Pancreas (tissue), 10 donors: Measurements from ENCODE around the gene CD248. TPM values are rescaled to one million over a fixed set of nuclear protein-coding genes. Genes with fewer than 3 reads are reported as not detected.
A peak's percentile ranks its signal among the peaks of the same experiment; 100 is the strongest.

ENCODE experiments used
- ATAC-seq, 4 donors: fragments of 200-7000 bp; cut with Tn5 transposase; one replicate each; pipeline versions ENCODE4 v1.8.0 to v1.9.1; 2020; ENCODE audit warnings: mild to moderate bottlenecking in 4 of 4, moderate library complexity in 4 of 4
- DNase-seq, 6 donors: peaks; one replicate each; pipeline ENCODE4 v3.0.0-alpha.2; 2020
- FAIRE-seq: peaks from 2 replicates; lab custom pipeline; 2012; peaks lifted over from hg19 to GRCh38; lab: Jason Lieb, UNC
- H3K27ac ChIP-seq, 4 donors: fragments of 200-600 bp; sonication (generic); 1 replicate in 3 of 4; 2 replicates in 1 of 4; pipeline versions ENCODE4 v1.5.0 to v1.8.0; 2020
- H3K27me3 ChIP-seq, 4 donors: fragments of 200-600 bp; one replicate each; pipeline ENCODE4 v1.8.0; 2021
- H3K36me3 ChIP-seq, 3 donors: fragments of 200-600 bp; sonication (generic) in 1 of 3; one replicate each; pipeline versions ENCODE4 v1.5.0 to v1.8.0; 2020 to 2021
- H3K4me1 ChIP-seq, 3 donors: fragments of 200-600 bp; one replicate each; pipeline ENCODE4 v1.8.0; 2021
- H3K4me3 ChIP-seq, 4 donors: fragments of 200-600 bp; sonication (generic) in 2 of 4; one replicate each; pipeline versions ENCODE4 v1.5.0 to v1.8.0; 2020 to 2021
- H3K9me3 ChIP-seq, 4 donors: fragments of 200-600 bp; one replicate each; pipeline ENCODE4 v1.8.0; 2021
- WGBS, 2 donors: extraction: QIAGEN DNeasy Blood & Tissue Kit; methylation state at CpG; one replicate each; pipeline ENCODE4 v1.1.7; 2013; 5-methylcytosine and 5-hydroxymethylcytosine counted together
- intact Hi-C, 3 donors: fragments of 100-400 bp; cut with DNase I; formaldehyde crosslinking; loops; one replicate each; pipeline versions ENCODE4 v1.11.1 to v1.14.2; 2022
- polyA plus RNA-seq, 2 donors: library from polyadenylated mRNA; stranded (reverse); fragments of 200-250 nt; gene quantifications; one replicate each; pipeline ENCODE4 v1.2.3, GENCODE V29; 2013
- total RNA-seq, 6 donors: library from RNA; stranded (reverse); fragmentation: NEBNext Ultra II Directional in 4 of 6; extraction: Animal tissue kit (Norgen Biotek cat#: 25700) in 4 of 6; gene quantifications; one replicate each; pipeline versions ENCODE4 v1.2.1 to v1.2.4, GENCODE V29; 2021 to 2023
- TF ChIP-seq, protein P1 (sequence below), 4 donors: fragments of 200-600 bp; sonication (generic) in 3 of 4; IDR thresholded peaks; one replicate each; pipeline versions ENCODE4 v1.5.0 to v1.8.0; 2021; ENCODE audit warnings: antibody characterized with exemption in 4 of 4
- donor health status: healthy with polysubstance abuse.
- donor health status: DM: no; HTN: no; CAD: no; lungs with moderate emphysema.
- donor health status: DM: no; HTN: no; CAD: no.
- donor health status: control.
- donor health status: control.
- donor health status: Bipolar disorder and iron deficiency.
- donor health status: DM: yes; HTN: yes; CAD: no.
- donor health status: DM: no; HTN: no; CAD: no.
- donor health status: DM: no; HTN: no; CAD: no.
- donor health status: DM: yes; HTN: yes; CAD: no.

CD248 gene
- total and polyA plus RNA-seq, 8 donors = 1.2 to 17.7 (median 3.8) TPM

- FAIRE-seq = no peak
- no peak for ATAC-seq
These were observed 23.0 kb upstream of the CD248 start for GRCh38 chr11:66339686-66340483.

GRCh38 chr11:66339162-66339675, 22.4 kb upstream of the CD248 start:
- H3K9me3 ChIP-seq = no peaks in the 10 kb centered on the region
- H3K4me1 ChIP-seq = peaks cover 10 to 20% (median 11%) of the 10 kb centered on the region in 3 donors
- no peak for ATAC-seq
- no peak overlapping the region for H3K4me3 ChIP-seq
- no peaks in the 10 kb centered on the region for H3K27me3 ChIP-seq
- intact Hi-C loops = no loop called here
- peak in 1 of 6 donors; percentile 40 for DNase-seq
- no peak for FAIRE-seq
- WGBS, 2 donors = 83 to 93% methylated on average over 6 of the region's 6 CpGs
- H3K36me3 ChIP-seq = peaks cover 0 to 21% (median 9%) of the 10 kb centered on the region in 3 donors
- TF ChIP-seq, protein P1, sequence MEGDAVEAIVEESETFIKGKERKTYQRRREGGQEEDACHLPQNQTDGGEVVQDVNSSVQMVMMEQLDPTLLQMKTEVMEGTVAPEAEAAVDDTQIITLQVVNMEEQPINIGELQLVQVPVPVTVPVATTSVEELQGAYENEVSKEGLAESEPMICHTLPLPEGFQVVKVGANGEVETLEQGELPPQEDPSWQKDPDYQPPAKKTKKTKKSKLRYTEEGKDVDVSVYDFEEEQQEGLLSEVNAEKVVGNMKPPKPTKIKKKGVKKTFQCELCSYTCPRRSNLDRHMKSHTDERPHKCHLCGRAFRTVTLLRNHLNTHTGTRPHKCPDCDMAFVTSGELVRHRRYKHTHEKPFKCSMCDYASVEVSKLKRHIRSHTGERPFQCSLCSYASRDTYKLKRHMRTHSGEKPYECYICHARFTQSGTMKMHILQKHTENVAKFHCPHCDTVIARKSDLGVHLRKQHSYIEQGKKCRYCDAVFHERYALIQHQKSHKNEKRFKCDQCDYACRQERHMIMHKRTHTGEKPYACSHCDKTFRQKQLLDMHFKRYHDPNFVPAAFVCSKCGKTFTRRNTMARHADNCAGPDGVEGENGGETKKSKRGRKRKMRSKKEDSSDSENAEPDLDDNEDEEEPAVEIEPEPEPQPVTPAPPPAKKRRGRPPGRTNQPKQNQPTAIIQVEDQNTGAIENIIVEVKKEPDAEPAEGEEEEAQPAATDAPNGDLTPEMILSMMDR (IDR thresholded peaks at IDR 0.05) = no peak
- no peak overlapping the region for H3K27ac ChIP-seq

More at GRCh38 chr11:66339686-66340483, 23.0 kb upstream of the CD248 start:
- intact Hi-C loops = no loop called here
- no peak overlapping the region for H3K27ac ChIP-seq
- peaks cover 0 to 21% (median 9%) of the 10 kb centered on the region in 3 donors for H3K36me3 ChIP-seq
- no peaks in the 10 kb centered on the region for H3K9me3 ChIP-seq
- TF ChIP-seq, protein P1 (IDR thresholded peaks at IDR 0.05) = no peak
- WGBS, 2 donors = 78 to 81% methylated on average over 14 of the region's 14 CpGs
- H3K27me3 ChIP-seq = no peaks in the 10 kb centered on the region
- H3K4me3 ChIP-seq = no peak overlapping the region
- peak in 2 of 6 donors; percentile 14 to 27 for DNase-seq
- H3K4me1 ChIP-seq = peaks cover 10 to 22% (median 11%) of the 10 kb centered on the region in 3 donors

DNA sequence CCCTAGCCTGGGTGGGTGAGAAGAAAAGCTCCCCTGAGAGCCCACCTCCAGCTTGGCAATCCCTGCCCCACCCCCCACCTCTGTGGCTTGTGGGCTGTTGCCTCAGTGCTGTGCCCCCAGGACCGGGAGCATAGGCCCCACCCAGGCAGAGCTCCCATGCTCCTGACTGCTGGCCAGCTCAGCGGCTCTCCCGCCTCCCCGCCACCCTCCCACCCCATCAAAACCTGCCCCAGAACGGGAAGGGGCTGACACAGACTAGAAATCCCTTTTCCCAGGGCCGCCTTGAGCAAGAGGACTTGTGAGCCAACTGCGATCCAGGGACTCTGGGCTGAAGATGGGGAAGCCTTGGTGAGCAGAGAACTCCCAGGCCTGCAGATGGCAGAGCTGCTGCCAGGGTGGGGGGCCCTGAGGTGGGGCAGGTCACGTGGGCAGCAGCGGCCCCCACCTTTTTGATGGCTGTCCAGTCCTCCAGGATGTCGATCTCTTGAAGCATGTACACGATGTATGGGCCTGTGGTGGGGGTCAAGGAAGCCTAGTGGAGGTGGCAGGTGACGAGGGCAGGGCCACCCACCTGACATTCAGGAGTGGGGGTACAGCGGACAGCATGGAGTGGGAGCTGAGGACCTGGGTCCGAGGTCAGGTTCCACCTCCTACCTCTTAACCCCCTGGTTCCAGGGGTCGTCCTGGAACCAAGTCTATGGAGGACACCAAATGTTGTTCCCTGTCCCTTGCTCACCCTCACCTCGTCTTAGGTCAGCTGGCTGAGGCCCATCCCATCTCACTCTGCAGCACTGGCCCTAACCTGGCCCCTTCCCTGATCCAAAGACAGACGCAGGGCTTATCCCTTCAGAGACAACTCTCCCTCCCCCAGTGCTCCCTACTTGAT, 21.7 kb upstream of the CD248 start:
- ATAC-seq = no peak
- H3K27me3 ChIP-seq = no peaks in the 10 kb centered on the region
- no peak overlapping the region for H3K27ac ChIP-seq
- no peaks in the 10 kb centered on the region for H3K9me3 ChIP-seq
- peak in 1 of 6 donors; percentile 60 for DNase-seq
- no peak for FAIRE-seq
- TF ChIP-seq, protein P1 (IDR thresholded peaks at IDR 0.05) = no peak
- intact Hi-C loops = no loop called here
- H3K4me1 ChIP-seq = peaks cover 4 to 13% (median 10%) of the 10 kb centered on the region in 3 donors
- no peak overlapping the region for H3K4me3 ChIP-seq
- WGBS, 2 donors = 81 to 85% methylated on average over 17 of the region's 17 CpGs
- H3K36me3 ChIP-seq = peaks cover 0 to 21% (median 9%) of the 10 kb centered on the region in 3 donors

- intact Hi-C loops = no loop called here
- ATAC-seq (no peak), DNase-seq (peak in 1 of 6 donors; percentile 75), FAIRE-seq (no peak)
- Histone ChIP-seq H3K4me3 (no peak overlapping the region), H3K27ac (peak overlapping the region in 3 of 4 donors; percentile 8 to 57 (median 32)), H3K27me3 (no peaks in the 10 kb centered on the region), H3K9me3 (no peaks in the 10 kb centered on the region), H3K4me1 (peaks cover 4 to 12% (median 10%) of the 10 kb centered on the region in 3 donors), H3K36me3 (peaks cover 0 to 21% (median 9%) of the 10 kb centered on the region in 3 donors)
- 50 to 57% methylated on average over 18 of the region's 18 CpGs for WGBS, 2 donors
- TF ChIP-seq, protein P1 (IDR thresholded peaks at IDR 0.05) = no peak
These were observed 20.5 kb upstream of the CD248 start for GRCh38 chr11:66337103-66337899.
